Body of pancreas (tissue), 4 donors: ENCODE data around the gene TIAM1.

Experiments used
- POLR2A ChIP-seq, 3 donors: fragments of 450-650 bp; IDR thresholded peaks; one replicate each; pipeline ENCODE4 v1.6.1; 2016; ENCODE audit warnings: antibody characterized with exemption in 3 of 3, mild to moderate bottlenecking in 2 of 3
- TF ChIP-seq, protein P1 (sequence below), 7 experiments: fragments of 450-650 bp in 4 of 7; fragments of 200-600 bp in 3 of 7; sonication (generic) in 3 of 7; IDR thresholded peaks; one replicate each; pipeline ENCODE4 v1.5.1; 2016 to 2019; ENCODE audit warnings: antibody characterized with exemption in 7 of 7

DNA sequence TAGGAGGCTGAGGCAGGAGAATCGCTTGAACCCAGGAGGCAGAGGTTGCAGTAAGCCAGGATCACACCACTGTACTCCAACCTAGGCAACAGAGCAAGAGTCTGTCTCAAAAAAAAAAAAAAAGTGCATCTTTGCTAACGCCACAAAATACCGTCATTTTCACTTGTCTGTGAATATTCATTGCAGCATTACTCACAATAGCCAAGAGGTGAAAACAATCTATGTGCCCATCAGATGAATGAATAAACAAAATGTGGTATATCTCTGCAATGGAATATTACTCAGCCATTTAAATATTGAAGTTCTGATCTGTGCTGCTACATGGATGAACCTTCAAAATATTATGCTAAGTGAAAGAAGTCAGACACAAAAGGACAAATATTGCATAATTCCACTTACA is 7.9 kb upstream of the TIAM1 start:
- TF ChIP-seq, protein P1, sequence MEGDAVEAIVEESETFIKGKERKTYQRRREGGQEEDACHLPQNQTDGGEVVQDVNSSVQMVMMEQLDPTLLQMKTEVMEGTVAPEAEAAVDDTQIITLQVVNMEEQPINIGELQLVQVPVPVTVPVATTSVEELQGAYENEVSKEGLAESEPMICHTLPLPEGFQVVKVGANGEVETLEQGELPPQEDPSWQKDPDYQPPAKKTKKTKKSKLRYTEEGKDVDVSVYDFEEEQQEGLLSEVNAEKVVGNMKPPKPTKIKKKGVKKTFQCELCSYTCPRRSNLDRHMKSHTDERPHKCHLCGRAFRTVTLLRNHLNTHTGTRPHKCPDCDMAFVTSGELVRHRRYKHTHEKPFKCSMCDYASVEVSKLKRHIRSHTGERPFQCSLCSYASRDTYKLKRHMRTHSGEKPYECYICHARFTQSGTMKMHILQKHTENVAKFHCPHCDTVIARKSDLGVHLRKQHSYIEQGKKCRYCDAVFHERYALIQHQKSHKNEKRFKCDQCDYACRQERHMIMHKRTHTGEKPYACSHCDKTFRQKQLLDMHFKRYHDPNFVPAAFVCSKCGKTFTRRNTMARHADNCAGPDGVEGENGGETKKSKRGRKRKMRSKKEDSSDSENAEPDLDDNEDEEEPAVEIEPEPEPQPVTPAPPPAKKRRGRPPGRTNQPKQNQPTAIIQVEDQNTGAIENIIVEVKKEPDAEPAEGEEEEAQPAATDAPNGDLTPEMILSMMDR (IDR thresholded peaks at IDR 0.05), result no peak
- no peak for TF ChIP-seq POLR2A (IDR thresholded peaks at IDR 0.05)
